GM19372 (cell line): Measurements from ENCODE around the gene ETV1.

ENCODE experiments used
- ATAC-seq: cut with Tn5 transposase; IDR thresholded peaks from one replicate; pipeline ENCODE4 v1.9.1; 2021; ENCODE audit warnings: mild to moderate bottlenecking, low read depth, moderate library complexity; ENCODE audit not compliant: unreplicated experiment

ETV1 gene

GRCh38 chr7:13988065-13988464 is 1.4 kb downstream of the ETV1 start:
- ATAC-seq = no peak

DNA sequence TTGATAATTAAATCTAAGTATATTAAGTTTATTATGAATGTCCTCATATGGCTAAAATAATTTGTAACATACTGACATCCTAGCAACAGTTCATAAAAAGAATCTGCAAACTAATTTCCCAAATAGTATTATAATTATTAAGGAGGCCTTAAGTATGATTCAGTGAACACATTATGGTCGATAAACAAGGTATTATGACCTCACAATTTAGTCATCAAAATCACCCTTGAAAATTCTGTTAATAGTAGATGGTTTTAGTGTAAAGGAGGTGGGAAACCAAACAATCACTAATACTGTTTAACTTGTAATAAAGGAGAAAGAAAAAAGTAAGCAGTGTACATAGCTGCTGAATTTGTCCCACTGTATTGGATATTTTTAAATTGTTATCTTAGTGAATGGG is 2.1 kb downstream of the ETV1 start:
- no peak for ATAC-seq

DNA sequence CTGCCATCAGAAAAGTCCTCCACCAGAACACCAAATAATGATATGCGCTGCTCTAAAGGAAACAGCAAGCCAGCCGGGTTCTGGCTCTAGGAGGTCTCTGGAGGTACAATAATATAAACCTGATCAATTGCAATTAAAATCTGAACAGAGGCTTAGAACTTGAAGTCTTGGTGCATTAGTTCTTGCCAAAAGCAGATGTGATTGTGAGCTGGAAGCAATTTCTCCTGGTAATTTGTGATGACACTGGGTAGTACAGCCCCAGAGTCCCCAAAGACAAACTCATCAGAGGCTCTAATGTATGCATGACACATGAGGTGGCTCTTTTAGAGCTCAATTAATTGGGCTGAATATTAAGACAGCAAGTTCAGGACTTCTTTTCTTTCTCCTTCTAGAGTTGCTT is 3.3 kb downstream of the ETV1 start:
- no peak for ATAC-seq

- no peak for ATAC-seq
These were observed 4.4 kb downstream of the ETV1 start for GRCh38 chr7:13984831-13985685.

DNA sequence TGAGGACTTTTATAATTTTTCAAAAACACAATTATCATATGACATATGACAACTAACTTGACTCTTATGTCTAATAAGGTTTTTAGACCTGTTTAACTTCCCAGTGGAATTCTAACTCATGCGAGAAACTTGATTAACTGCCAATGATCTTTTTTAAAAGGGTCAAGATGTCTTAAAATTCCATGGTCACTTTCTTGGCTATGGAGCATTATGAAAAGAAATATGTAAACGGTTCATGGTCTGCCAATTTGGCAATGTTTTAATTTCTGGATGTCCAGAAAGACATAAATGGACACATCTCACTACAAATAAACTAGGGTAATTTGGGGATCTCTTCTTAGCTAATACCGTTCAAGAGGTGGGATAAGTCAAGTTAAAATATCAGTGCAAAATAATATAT is 5.4 kb downstream of the ETV1 start:
- ATAC-seq = no peak

DNA sequence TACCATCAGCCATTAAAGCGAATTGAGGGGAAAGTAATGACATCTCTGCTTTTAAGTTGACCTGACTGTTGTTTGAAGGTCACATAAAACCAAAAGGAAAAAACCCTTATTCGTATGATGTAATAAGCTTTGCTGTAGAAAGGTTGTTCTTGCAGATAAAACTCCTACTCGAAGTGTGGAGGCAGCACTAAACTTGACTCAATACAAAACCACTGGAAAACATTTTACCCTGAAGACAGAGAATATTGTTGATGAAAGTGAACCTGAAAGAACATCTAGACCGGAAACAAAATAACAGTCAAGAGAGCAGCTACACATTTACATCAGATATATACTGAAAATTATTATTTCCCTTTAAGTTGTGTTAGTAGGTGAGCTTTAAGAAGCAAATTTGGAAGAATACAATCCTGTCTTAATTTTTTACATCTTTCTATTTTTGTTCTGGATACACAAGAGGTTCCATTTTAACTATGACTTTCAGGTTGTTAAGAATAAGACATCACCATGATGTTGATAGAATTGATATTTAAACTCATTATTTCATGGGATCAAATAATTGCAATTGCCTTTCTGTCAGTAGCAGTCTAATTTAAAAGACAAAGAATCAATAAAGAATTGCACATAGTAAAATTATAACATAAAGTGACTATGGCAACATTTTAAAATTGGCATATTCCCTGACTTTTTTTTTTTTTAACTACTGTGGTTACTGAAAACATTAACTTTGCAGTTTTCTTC is 6.4 kb downstream of the ETV1 start:
- no peak for ATAC-seq

- ATAC-seq = no peak
These were observed 8.4 kb downstream of the ETV1 start for GRCh38 chr7:13981070-13981469.

DNA sequence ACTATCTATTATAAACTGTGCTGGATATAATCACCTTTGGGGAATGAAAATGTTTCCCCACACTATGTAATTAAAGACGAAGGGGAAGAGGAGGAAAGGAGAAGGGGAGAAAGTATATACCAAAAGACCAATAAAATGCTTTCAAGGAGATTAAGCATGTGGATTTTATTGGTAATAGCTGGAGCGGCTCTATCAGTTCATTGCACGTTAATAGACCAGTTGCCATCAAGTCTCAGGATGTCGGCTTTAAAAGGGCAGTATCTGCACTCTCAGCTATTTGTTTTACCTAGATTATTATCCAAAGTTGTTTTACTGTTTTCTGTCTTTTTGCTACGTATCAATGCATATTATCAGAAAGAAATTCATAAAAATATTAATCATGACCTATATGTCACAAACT is 9.0 kb downstream of the ETV1 start:
- no peak for ATAC-seq

DNA sequence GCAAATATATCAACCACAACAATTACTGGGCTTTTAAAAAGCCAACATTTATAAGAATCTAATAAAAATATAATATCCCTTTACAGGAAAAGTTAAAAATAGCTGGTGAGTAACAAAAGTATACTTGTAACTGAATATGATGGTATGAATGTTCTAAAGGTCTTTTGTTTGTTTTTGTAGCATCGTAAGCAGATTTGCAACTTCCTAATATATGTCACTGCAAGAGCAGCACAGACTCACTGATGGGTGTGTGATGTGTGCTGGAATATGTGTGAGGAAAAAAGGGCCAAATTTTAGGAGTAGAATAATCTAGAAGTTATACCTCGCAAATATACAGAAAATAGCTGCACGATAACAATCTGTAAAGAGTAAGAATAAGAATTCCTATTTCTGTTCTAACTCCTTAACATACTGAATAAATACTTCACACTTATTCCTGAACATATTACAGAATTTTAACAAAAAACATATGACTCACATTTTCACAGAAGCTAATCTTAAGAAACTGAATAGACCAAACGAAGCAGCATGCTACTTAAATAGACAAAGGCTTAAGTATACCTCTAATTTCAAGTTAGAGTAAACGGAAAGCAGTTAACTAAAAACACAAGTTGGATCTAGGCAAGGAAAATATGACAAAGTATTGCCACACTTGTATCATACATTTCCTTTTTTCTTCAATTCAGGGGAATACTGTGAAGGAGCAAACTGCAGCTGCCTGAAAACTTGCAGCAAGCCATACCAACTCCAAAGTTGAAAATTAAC is 9.6 kb downstream of the ETV1 start:
- no peak for ATAC-seq

DNA sequence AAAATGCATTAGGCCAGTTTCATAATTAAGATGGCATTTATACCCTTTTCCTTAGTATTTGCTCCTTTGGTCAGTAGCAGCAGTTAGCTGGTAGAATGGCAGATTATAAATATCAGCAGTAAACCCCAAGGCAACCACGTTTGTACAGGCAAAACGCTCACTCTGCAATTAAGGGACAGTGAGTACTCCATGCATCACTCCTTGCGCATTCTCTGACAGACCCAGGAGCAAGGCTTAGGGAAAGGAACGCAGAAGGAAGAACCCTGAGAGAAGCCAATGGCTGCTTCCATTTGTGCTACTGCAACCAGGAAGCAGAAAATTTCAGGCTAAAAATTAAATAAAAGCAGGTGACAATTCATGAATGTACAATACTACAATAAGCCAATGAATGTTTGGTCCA is 12.9 kb downstream of the ETV1 start:
- no peak for ATAC-seq

GRCh38 chr7:13965077-13965476 is 24.4 kb downstream of the ETV1 start:
- ATAC-seq = no peak

- ATAC-seq = no peak
These were observed 25.5 kb downstream of the ETV1 start for GRCh38 chr7:13963925-13964324.

DNA sequence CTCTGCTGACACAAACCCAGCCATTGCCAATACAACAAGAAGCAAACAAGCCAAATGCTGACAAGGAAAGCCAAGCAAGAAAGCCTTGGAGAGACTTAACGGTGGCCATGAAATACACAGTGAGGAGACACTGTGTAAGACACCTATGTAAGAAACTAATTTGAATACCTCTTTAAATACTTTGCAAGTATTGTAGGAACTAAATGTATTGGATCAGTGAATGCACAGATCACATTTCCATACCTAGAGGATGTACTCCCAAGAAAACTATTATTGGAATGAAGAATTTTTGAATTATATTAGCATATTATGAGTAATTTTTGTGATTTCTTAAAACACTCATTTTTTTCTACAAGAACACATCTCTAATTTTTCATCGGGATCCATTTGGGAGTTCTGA is 34.0 kb downstream of the ETV1 start:
- ATAC-seq = no peak

DNA sequence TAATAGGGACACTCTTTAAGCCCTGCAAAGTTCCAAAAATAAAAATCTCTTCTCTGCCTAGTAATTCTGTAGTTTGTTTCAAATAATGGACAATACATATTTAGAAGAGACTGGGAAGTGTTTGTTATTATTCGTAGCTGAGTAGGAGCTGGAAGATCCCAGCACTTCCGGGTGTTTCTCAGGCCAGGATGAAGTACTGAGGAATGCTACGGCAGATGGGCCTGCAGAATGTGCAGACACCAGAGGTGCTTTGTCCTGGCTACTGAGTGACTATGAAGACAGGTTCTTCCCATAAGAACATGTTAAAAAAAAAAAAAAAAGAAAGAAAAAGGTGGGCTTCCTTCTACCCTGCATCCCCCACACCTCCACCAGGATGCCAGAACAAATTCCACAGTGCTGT is 36.1 kb downstream of the ETV1 start:
- no peak for ATAC-seq

DNA sequence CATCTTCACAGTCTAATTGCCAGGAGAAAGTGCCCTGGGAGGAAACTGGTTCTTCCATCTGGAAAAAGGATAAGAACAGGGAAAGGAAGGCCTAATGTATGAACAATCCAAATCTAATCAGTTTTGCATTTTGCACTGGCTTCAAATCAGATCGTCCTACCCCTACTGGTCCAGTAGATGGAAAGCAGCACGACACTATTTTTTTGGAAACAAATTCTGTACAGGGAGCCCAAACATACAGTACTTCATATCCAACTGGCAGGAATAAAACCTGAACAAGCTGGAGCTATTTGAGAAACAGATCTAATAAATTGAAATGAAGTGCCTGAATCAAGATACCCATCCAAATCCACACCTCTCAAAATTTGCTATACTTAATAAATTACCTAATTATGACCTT is 36.5 kb downstream of the ETV1 start:
- ATAC-seq = no peak

DNA sequence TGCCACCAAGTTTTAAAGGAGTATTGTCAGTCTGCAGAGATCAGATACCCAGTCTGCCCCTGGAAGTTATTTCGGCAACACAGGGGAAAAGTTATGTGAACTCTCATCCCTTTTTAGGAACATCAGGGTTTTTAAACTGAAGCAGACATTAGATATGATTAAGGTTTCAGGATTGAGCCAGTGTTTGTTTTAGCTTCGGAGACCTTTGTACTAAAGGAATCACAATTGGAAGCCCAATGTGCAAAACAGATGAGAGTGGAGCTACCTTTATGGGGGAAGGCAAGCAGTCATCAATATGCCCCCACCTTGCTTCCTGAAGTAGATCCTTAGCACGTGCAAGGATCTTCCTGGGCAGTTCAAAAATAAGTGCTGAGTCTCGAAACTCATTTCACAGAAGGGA is 39.5 kb downstream of the ETV1 start:
- no peak for ATAC-seq

- no peak for ATAC-seq
These were observed 40.0 kb downstream of the ETV1 start for GRCh38 chr7:13949445-13949844.

DNA sequence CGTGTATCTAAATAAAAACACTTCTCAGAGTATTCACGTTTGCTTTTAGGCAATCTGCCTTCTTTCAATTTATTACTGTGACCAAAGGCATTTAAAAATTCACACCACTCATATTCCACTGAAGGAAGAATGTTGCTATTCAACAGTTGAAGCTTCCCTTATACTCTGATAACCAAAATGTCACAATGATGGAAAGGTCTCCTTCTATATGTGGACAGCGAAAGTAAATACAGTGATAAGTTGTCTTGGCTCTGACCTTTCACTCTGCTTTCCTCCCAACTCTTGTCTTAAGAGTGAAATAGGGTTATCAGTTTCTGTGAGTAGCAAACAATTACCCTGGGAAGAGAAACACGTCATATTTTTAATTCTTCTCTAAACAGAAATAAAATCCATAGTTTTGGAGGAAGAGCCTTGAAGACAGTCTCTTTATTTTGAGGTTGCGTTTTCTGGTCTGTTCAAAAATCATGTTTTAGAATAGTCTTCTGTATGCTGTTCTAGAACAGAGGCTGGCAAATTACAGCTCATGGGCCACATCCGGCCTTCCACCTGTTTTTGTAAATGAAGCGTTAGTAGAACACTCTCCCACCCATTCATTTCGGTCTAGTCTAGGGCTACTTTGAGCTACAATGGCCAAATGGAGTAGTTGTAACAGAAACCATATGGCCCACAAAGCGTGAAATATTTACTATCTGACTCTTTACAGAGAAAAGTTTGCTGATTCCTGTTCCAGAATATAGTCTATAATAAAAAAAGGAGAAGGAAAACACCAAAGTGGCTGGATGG is 41.3 kb downstream of the ETV1 start:
- no peak for ATAC-seq

DNA sequence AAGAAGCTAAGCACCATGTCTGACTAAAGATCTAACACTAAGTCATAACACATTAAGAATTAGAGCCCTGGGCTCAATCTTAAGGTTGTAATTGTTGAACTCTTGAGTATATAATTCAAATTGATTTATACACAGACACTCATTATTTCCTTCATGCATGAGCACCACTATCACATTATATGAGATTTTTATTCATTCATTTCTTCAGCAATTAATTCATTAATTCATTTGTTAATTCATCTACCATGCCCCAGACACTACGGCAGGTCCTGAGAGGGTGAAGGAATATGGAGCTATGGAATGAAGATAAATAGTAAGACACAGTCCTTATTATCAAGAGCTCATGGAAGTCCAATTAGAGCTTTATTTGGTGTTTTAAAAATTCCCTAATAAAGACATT is 41.9 kb downstream of the ETV1 start:
- ATAC-seq = no peak

DNA sequence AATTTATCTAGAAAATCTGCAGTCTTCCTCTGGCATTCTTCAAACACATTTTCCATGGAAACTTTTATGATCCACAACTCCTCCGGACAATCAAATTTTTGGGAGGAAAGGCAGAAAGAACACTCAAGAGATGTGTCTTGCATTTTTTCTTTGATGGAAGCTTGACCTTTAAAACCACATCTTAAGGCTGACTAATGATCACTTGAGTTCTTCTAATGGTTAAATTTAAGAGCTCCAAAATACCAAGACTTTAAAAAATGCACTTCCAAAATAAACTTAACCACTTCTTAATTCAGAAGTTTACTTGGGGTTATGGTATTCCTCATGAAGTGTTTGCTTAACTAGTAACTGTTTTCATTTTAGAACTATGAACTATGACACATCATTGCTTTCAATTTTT is 43.3 kb downstream of the ETV1 start:
- ATAC-seq = no peak

- ATAC-seq = no peak
These were observed 43.8 kb downstream of the ETV1 start for GRCh38 chr7:13945670-13946069.
